Liver (tissue), 3 donors: ENCODE data around the gene JAK1.

Source experiments
- GABPA ChIP-seq, 2 donors: IDR thresholded peaks in 1 of 2; conservative IDR thresholded peaks in 1 of 2; 2 replicates each; pipeline ENCODE4 v1.6.1; 2016; ENCODE audit warnings: antibody characterized with exemption in 2 of 2, mild to moderate bottlenecking in 1 of 2, moderate library complexity in 1 of 2
- HNF4G ChIP-seq: IDR thresholded peaks from 2 replicates; pipeline ENCODE4 v1.6.1; 2016; ENCODE audit warnings: antibody characterized with exemption
- JUND ChIP-seq, 2 donors: IDR thresholded peaks; 2 replicates each; pipeline ENCODE4 v1.6.1; 2016; ENCODE audit warnings: antibody characterized with exemption in 2 of 2
- RAD21 ChIP-seq, 2 donors: IDR thresholded peaks; 2 replicates each; pipeline ENCODE4 v1.6.1; 2016; ENCODE audit warnings: antibody characterized with exemption in 2 of 2, mild to moderate bottlenecking in 2 of 2
- RXRA ChIP-seq, 2 donors: IDR thresholded peaks; 2 replicates each; pipeline ENCODE4 v1.6.1; 2017 to 2018; ENCODE audit warnings: antibody characterized with exemption in 2 of 2, mild to moderate bottlenecking in 1 of 2
- SP1 ChIP-seq: IDR thresholded peaks from 2 replicates; pipeline ENCODE4 v1.6.1; 2018; ENCODE audit warnings: antibody characterized with exemption, mild to moderate bottlenecking
- TAF1 ChIP-seq: conservative IDR thresholded peaks from 2 replicates; pipeline ENCODE4 v1.6.1; 2016; ENCODE audit warnings: antibody characterized with exemption, mild to moderate bottlenecking
- YY1 ChIP-seq: IDR thresholded peaks from 2 replicates; pipeline ENCODE4 v1.6.1; 2016; ENCODE audit warnings: antibody characterized with exemption, mild to moderate bottlenecking
- TF ChIP-seq, protein P1 (sequence below): fragments of 150-350 bp; IDR thresholded peaks from 2 replicates; pipeline ENCODE4 v1.5.1; 2017; ENCODE audit warnings: improper control_type of control experiment, low read depth, low read length; ENCODE audit not compliant: missing input control
- TF ChIP-seq, protein P2 (sequence below): IDR thresholded peaks from 2 replicates; pipeline ENCODE4 v1.6.1; 2016; ENCODE audit warnings: antibody characterized with exemption, mild to moderate bottlenecking
- TF ChIP-seq, protein P3 (sequence below): IDR thresholded peaks from 2 replicates; pipeline ENCODE4 v1.6.1; 2016; ENCODE audit warnings: antibody characterized with exemption
- TF ChIP-seq, protein P4 (sequence below): IDR thresholded peaks from 2 replicates; pipeline ENCODE4 v1.6.1; 2016; ENCODE audit warnings: antibody characterized with exemption
- donor health status: healthy.
- donor health status: healthy.

DNA sequence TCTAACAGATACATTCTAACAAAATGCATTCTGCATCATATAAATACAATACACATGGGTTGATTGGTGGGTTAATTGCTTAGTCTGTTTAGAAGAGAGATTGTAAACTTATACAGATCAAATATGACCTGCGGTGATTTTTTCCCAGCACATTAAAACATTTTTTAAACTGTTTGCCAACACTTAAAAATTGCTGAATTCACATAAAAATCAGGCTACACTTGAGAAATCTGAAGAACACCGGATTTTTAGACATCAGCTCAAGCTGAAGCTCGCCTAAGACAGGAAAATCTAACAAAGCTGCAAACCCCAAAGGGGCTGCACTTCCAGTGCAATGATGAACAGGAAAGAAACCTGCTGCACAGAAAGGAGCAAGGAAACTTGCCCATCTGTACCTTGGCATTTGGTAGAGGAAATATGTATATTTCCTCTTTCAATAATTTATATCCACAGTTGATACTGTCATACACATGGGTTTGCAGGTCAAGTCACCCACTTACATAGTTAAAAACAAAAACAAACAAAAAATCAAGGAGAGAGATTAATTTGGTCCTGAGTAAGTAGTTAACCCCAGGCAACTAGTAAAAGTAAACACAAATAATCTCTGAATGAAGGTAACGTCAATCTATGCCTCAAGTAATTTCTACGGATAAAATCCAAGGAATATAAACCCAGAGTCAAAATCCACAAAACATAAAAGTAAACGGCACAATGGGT, 30.4 kb upstream of the JAK1 start:
- TF ChIP-seq RAD21 (IDR thresholded peaks at IDR 0.05) (no peak), JUND (IDR thresholded peaks at IDR 0.05) (no peak), SP1 (no peak), YY1 (no peak), GABPA (IDR thresholded peaks at IDR 0.05 in 1 of 2, conservative IDR thresholded peaks at IDR 0.05 in 1 of 2) (no peak), TAF1 (no peak), HNF4G (no peak), RXRA (IDR thresholded peaks at IDR 0.05) (no peak)
- TF ChIP-seq, protein P1, sequence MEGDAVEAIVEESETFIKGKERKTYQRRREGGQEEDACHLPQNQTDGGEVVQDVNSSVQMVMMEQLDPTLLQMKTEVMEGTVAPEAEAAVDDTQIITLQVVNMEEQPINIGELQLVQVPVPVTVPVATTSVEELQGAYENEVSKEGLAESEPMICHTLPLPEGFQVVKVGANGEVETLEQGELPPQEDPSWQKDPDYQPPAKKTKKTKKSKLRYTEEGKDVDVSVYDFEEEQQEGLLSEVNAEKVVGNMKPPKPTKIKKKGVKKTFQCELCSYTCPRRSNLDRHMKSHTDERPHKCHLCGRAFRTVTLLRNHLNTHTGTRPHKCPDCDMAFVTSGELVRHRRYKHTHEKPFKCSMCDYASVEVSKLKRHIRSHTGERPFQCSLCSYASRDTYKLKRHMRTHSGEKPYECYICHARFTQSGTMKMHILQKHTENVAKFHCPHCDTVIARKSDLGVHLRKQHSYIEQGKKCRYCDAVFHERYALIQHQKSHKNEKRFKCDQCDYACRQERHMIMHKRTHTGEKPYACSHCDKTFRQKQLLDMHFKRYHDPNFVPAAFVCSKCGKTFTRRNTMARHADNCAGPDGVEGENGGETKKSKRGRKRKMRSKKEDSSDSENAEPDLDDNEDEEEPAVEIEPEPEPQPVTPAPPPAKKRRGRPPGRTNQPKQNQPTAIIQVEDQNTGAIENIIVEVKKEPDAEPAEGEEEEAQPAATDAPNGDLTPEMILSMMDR: no peak
- TF ChIP-seq, protein P2, sequence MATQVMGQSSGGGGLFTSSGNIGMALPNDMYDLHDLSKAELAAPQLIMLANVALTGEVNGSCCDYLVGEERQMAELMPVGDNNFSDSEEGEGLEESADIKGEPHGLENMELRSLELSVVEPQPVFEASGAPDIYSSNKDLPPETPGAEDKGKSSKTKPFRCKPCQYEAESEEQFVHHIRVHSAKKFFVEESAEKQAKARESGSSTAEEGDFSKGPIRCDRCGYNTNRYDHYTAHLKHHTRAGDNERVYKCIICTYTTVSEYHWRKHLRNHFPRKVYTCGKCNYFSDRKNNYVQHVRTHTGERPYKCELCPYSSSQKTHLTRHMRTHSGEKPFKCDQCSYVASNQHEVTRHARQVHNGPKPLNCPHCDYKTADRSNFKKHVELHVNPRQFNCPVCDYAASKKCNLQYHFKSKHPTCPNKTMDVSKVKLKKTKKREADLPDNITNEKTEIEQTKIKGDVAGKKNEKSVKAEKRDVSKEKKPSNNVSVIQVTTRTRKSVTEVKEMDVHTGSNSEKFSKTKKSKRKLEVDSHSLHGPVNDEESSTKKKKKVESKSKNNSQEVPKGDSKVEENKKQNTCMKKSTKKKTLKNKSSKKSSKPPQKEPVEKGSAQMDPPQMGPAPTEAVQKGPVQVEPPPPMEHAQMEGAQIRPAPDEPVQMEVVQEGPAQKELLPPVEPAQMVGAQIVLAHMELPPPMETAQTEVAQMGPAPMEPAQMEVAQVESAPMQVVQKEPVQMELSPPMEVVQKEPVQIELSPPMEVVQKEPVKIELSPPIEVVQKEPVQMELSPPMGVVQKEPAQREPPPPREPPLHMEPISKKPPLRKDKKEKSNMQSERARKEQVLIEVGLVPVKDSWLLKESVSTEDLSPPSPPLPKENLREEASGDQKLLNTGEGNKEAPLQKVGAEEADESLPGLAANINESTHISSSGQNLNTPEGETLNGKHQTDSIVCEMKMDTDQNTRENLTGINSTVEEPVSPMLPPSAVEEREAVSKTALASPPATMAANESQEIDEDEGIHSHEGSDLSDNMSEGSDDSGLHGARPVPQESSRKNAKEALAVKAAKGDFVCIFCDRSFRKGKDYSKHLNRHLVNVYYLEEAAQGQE: no peak
- TF ChIP-seq, protein P3, sequence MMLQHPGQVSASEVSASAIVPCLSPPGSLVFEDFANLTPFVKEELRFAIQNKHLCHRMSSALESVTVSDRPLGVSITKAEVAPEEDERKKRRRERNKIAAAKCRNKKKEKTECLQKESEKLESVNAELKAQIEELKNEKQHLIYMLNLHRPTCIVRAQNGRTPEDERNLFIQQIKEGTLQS: no peak
- TF ChIP-seq, protein P4, sequence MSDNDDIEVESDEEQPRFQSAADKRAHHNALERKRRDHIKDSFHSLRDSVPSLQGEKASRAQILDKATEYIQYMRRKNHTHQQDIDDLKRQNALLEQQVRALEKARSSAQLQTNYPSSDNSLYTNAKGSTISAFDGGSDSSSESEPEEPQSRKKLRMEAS: no peak
